Activated naive CD4-positive, alpha-beta T cell treated with anti-CD3 and anti-CD28 coated beads, Interleukin-2, amount 50 U/mL, for 72 hours (primary cell): Measurements from ENCODE around the gene GLP2R. TPM values are rescaled to one million over a fixed set of nuclear protein-coding genes. Genes with fewer than 3 reads are reported as not detected.
"Not testable (repeated sequence)": the region's sequence is repeated elsewhere in the genome, so short reads cannot be mapped to it uniquely, and the experiment has no call there.

ENCODE experiments used
- ATAC-seq, 2 donors: fragments of 150-1000 bp; cut with Tn5 transposase; 2 replicates each; pipeline ENCODE4 v1.10.0; 2021; ENCODE audit warnings: mild to moderate bottlenecking in 2 of 2, moderate library complexity in 2 of 2
- DNase-seq, 2 donors: peaks; one replicate each; pipeline ENCODE4 v3.0.0; 2021 to 2022; ENCODE audit warnings: low spot score in 2 of 2
- H3K27ac Mint-ChIP-seq, 2 donors: one replicate each; pipeline ENCODE4 v1.8.0; 2022; ENCODE audit warnings: mild to moderate bottlenecking in 2 of 2, mixed read lengths in 2 of 2
- H3K36me3 Mint-ChIP-seq, 2 donors: one replicate each; pipeline ENCODE4 v1.8.0; 2022; ENCODE audit warnings: mixed read lengths in 2 of 2
- H3K9me3 Mint-ChIP-seq, 2 donors: one replicate each; pipeline ENCODE4 v1.8.0; 2022; ENCODE audit warnings: mixed read lengths in 2 of 2
- total RNA-seq, 2 donors: library from RNA; stranded (reverse); gene quantifications; one replicate each; pipeline ENCODE4 v1.2.3, GENCODE V29; 2022

GLP2R gene
- not detected for total RNA-seq

GRCh38 chr17:9825641-9826150 is at the start of gene GLP2R:
TSS of gene GLP2R (plus strand) at chr17:9825924. CDS start at chr17:9826064, 140 bp downstream.
- no peak for DNase-seq
- peaks cover 0 to 5% of the 10 kb centered on the region in 2 donors for H3K9me3 Mint-ChIP-seq

GRCh38 chr17:9776911-9777310 is 48.8 kb upstream of the GLP2R start:
- no peak overlapping the region for H3K27ac Mint-ChIP-seq

More at GRCh38 chr17:9825641-9826150, at the start of gene GLP2R:
- H3K36me3 Mint-ChIP-seq, result peaks cover 0 to 5% of the 10 kb centered on the region in 2 donors
- no peak within 1 kb of the TSS for H3K27ac Mint-ChIP-seq
- no peak for ATAC-seq

GRCh38 chr17:9780552-9780951 is 45.2 kb upstream of the GLP2R start:
- H3K36me3 Mint-ChIP-seq, result no peaks in the 10 kb centered on the region
- H3K9me3 Mint-ChIP-seq, result peaks cover 0 to 2% of the 10 kb centered on the region in 2 donors
- ATAC-seq (no peak), DNase-seq (no peak)
- H3K27ac Mint-ChIP-seq, result no peak overlapping the region

More at GRCh38 chr17:9776911-9777310, 48.8 kb upstream of the GLP2R start:
- Mint-ChIP-seq H3K9me3 (peaks cover 0 to 5% of the 10 kb centered on the region in 2 donors), H3K36me3 (no peaks in the 10 kb centered on the region)
- no peak for ATAC-seq
- no peak for DNase-seq

GRCh38 chr17:9783050-9783449 is 42.7 kb upstream of the GLP2R start:
- Mint-ChIP-seq H3K27ac (no peak overlapping the region), H3K36me3 (no peaks in the 10 kb centered on the region), H3K9me3 (no peaks in the 10 kb centered on the region)
- ATAC-seq, result no peak
- no peak for DNase-seq

GRCh38 chr17:9783465-9783864 is 42.3 kb upstream of the GLP2R start:
- DNase-seq, H3K36me3 Mint-ChIP-seq, H3K9me3 Mint-ChIP-seq, ATAC-seq, H3K27ac Mint-ChIP-seq: not testable (repeated sequence)

- ATAC-seq (no peak), DNase-seq (no peak)
- Mint-ChIP-seq H3K27ac (no peak overlapping the region), H3K9me3 (no peaks in the 10 kb centered on the region), H3K36me3 (no peaks in the 10 kb centered on the region)
These were observed 41.2 kb upstream of the GLP2R start for GRCh38 chr17:9784544-9784943.

- Mint-ChIP-seq H3K9me3 (no peaks in the 10 kb centered on the region), H3K36me3 (no peaks in the 10 kb centered on the region), H3K27ac (no peak overlapping the region)
- ATAC-seq (no peak), DNase-seq (no peak)
These were observed 37.1 kb upstream of the GLP2R start for GRCh38 chr17:9788601-9789000.

- ATAC-seq (no peak), DNase-seq (no peak)
- no peak overlapping the region for H3K27ac Mint-ChIP-seq
- H3K9me3 Mint-ChIP-seq, result no peaks in the 10 kb centered on the region
- no peaks in the 10 kb centered on the region for H3K36me3 Mint-ChIP-seq
These were observed 35.4 kb upstream of the GLP2R start for GRCh38 chr17:9790316-9790715.

GRCh38 chr17:9790889-9791876 is 34.5 kb upstream of the GLP2R start, which contains the start of gene DHRS7C:
TSS of gene DHRS7C (minus strand) at chr17:9791592. CDS start at chr17:9791284, 308 bp downstream.
- Mint-ChIP-seq H3K27ac (no peak within 1 kb of the TSS), H3K9me3 (no peaks in the 10 kb centered on the region), H3K36me3 (no peaks in the 10 kb centered on the region)
- ATAC-seq (no peak), DNase-seq (no peak)

GRCh38 chr17:9792181-9792840 is 33.4 kb upstream of the GLP2R start:
- H3K27ac Mint-ChIP-seq, result no peak overlapping the region
- no peak for ATAC-seq

GRCh38 chr17:9798008-9798407 is 27.7 kb upstream of the GLP2R start:
- Mint-ChIP-seq H3K36me3 (no peaks in the 10 kb centered on the region), H3K27ac (no peak overlapping the region), H3K9me3 (no peaks in the 10 kb centered on the region)
- ATAC-seq (no peak), DNase-seq (no peak)

More at GRCh38 chr17:9792181-9792840, 33.4 kb upstream of the GLP2R start:
- DNase-seq, result no peak
- no peaks in the 10 kb centered on the region for H3K9me3 Mint-ChIP-seq
- no peaks in the 10 kb centered on the region for H3K36me3 Mint-ChIP-seq

- ATAC-seq, result no peak
- DNase-seq, result no peak
- H3K36me3 Mint-ChIP-seq, result no peaks in the 10 kb centered on the region
- H3K27ac Mint-ChIP-seq, result no peak overlapping the region
- H3K9me3 Mint-ChIP-seq, result no peaks in the 10 kb centered on the region
These were observed 27.0 kb upstream of the GLP2R start for GRCh38 chr17:9798724-9799123.

GRCh38 chr17:9801505-9801904 is 24.2 kb upstream of the GLP2R start:
- DNase-seq (no peak), ATAC-seq (no peak)
- Mint-ChIP-seq H3K27ac (no peak overlapping the region), H3K9me3 (no peaks in the 10 kb centered on the region), H3K36me3 (no peaks in the 10 kb centered on the region)

- Mint-ChIP-seq H3K9me3 (no peaks in the 10 kb centered on the region), H3K27ac (no peak overlapping the region), H3K36me3 (no peaks in the 10 kb centered on the region)
- DNase-seq, result no peak
- no peak for ATAC-seq
These were observed 23.4 kb upstream of the GLP2R start for GRCh38 chr17:9802294-9802693.

GRCh38 chr17:9802697-9803096 is 23.0 kb upstream of the GLP2R start:
- Mint-ChIP-seq H3K36me3 (no peaks in the 10 kb centered on the region), H3K9me3 (no peaks in the 10 kb centered on the region), H3K27ac (no peak overlapping the region)
- DNase-seq, result no peak
- ATAC-seq, result no peak

- ATAC-seq, result no peak
These were observed 20.0 kb upstream of the GLP2R start for GRCh38 chr17:9805769-9806168.

GRCh38 chr17:9806699-9807098 is 19.0 kb upstream of the GLP2R start:
- DNase-seq, result no peak
- H3K27ac Mint-ChIP-seq, result no peak overlapping the region
- ATAC-seq, result no peak
- H3K9me3 Mint-ChIP-seq, result no peaks in the 10 kb centered on the region
- no peaks in the 10 kb centered on the region for H3K36me3 Mint-ChIP-seq

More at GRCh38 chr17:9805769-9806168, 20.0 kb upstream of the GLP2R start:
- no peaks in the 10 kb centered on the region for H3K36me3 Mint-ChIP-seq
- H3K9me3 Mint-ChIP-seq, result no peaks in the 10 kb centered on the region
- H3K27ac Mint-ChIP-seq, result no peak overlapping the region
- DNase-seq, result no peak
